GM18499 (cell line): ENCODE measurements around the gene TRAPPC12.
"Not testable (repeated sequence)": the region's sequence is repeated elsewhere in the genome, so short reads cannot be mapped to it uniquely, and the experiment has no call there.

Source experiments
- ATAC-seq: cut with Tn5 transposase; IDR thresholded peaks from one replicate; pipeline ENCODE4 v1.9.1; 2021; ENCODE audit warnings: moderate number of reproducible peaks; ENCODE audit not compliant: insufficient read depth, unreplicated experiment

Gene TRAPPC12

DNA sequence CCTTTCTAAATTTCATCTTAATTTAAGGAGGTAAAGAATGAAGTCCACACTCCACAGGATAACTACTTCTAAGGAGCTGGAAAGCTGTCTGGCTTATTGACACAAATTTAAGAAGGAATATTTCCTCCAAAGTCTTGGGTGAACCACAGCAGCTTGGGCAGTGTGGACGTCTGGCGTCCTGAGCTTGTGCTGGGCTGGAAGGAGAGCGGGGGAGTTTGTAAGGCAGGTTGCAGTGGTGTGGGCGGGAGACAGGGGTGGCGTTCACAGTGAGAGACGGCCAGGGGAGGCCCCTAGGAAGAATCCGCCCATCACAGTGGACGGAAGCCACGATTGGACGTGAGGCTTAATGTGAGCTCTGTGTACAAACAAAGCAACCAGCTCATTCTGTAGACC, 114.1 kb downstream of the TRAPPC12 start:
- no peak for ATAC-seq

DNA sequence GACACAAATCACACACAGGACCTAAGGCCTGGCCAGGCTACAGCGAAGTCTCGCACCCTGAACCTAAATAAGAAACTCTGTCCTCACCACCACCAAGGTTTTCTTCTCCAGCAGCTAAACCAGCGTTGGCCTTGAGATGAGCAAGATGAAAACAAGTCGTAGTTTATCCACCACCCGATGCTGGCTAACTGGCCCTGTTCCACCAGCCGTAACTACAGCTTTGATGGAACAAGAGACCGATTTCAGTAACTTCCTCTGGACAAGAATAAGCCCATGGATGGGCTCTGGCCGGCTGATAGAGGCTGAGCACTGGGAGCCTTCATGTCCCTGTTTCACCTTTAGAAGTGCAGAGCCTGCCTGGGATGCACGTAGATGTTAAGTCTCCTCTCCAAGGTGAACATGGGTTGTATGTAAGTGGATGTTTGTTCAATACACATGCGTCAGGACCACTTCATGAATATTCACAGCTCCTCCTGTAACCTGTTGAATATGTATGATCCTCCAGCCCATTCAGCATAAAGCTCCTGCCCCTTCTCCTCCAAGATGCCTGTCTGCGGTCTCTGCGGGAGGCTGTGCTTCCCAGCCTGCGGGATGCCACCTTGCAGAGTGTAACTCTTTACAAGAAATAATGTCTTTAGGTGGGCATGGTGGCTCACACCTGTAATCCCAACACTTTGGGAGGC, 115.6 kb downstream of the TRAPPC12 start:
- ATAC-seq: no peak

DNA sequence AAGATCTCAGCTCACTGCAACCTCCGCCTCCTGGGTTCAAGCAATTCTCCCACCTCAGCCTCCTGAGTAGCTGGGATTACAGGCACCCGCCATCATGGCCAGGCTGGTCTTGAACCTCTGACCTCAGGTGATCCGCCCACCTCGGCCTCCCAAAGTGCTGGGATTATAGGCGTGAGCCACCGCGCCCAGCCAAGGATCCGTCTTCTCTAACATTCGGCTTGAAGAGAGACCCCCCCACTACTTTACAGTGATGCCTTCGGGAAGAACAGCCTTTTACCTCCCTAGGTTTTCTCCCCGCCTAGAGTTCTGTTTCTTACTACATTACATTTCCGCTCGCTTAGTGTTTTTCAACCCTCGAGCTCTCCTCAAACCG, 117.2 kb downstream of the TRAPPC12 start:
- not testable (repeated sequence) for ATAC-seq

DNA sequence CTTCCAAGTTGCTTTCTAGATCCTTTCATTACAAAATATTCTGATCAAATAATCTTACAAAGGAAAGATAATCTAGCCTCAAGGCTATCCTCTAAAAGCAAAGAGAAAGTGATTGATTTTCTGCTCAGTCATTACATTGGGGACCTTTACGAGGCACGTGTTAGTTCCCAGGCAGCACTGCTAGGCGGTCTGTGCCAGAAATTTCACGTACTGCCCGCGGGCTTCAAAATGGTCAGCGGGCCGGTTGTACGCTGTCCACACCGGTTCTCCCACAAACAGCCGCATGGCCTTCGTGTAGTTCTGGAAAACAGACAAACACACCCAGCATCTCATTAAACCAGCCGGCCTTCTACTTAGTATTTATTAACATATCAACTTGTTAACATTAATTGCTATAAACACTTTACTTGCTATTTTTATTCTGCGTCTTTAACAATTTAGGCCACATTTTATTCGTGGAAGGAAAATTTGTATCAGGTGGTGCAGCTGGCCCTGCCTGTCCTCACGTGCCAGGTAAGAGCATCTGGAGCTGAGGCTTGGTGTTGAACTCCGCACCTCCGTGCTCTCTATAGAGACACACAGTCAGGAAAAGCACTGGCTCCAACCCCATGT, 119.4 kb downstream of the TRAPPC12 start:
- no peak for ATAC-seq

DNA sequence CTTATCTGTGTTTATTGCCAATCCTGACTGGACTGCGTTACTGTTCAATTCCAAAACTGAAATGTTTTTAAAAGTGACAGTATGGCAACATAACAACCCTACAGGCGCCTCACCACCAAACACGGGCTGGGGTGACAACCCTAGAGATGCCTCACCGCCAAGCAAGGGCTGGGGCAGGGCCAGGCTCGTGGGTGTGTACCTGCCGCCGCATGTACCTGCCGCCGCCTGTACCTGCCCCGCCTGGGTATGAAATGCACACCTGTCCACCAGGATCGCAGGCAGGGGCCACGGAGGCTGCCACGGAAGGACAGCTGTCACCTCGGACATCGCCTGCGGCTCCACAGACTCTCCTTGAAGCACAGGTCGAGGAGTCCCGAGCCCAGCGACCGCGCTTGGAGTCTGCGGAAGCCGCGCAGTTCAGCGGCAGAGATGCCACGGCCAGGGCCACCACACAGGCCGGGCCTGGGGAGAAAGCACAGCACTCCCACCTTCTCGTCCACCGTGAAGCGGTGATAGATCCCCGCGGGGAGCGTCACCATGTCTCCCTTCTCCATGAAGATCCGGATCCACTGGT, 120.9 kb downstream of the TRAPPC12 start:
- no peak for ATAC-seq

DNA sequence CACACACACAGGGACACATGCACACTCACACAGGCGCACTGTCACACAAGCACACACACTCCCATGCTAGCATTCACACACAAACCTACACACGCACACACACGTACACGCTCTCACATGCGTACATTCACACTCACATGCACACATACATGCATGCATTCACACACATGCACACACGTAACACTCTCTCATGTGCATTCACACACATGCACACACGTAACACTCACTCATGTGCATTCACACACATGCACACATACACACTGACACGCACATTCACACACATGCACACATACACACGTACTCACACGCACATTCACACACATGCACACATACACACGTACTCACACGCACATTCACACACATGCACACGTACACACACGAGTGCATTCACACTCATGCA, 123.6 kb downstream of the TRAPPC12 start:
- no peak for ATAC-seq

DNA sequence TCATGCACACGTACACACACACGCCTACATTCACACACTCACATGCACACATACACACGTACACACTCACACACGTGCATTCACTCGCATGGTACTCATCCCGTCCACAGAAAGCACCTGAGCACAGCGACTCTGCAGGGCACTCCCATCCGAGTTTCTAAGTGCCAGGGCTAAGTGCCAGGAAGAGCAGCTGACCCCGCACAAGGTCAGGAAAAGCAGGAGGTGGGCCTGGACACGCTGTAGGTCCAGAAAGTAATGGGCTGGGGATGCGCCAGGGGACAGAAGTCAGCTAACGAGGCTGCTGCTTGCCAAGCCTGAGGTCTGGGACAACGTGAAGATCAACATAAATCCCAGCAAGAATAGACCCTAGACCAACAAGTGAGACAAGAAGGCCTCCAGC, 124.0 kb downstream of the TRAPPC12 start:
- ATAC-seq: no peak

DNA sequence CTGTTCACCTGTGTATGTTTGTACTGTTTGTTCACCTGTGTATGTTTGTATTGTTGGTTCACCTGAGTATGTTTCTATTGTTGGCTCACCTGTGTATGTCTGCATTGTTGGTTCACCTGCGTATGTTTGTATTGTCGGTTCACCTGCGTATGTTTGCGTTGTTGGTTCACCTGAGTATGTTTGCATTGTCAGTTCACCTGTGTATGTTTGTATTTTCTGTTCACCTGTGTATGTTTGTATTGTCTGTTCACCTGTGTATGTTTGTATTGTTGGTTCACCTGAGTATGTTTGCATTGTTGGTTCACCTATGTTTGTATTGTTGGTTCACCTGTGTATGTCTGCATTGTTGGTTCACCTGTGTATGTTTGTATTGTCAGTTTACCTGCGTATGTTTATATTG, 125.2 kb downstream of the TRAPPC12 start:
- no peak for ATAC-seq

DNA sequence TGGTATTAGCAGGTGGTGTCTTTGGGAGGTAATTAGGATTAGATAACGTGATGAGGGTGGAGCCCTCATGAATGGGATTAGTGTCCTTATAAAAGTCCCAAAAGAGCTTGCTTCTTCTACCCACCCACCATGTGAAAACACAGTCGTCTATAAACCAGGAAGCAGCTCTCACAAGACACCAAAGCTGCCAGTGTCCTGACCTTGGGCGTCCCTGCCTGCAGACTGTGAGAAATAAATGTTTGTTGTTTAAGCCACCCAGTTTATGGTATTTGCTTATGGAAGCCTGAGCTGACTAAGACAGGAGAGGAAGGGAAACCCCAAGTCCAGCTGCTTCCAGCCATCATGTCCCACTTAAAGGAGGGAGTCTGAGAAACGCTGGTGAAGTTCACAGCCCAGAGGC, 126.3 kb downstream of the TRAPPC12 start:
- no peak for ATAC-seq

DNA sequence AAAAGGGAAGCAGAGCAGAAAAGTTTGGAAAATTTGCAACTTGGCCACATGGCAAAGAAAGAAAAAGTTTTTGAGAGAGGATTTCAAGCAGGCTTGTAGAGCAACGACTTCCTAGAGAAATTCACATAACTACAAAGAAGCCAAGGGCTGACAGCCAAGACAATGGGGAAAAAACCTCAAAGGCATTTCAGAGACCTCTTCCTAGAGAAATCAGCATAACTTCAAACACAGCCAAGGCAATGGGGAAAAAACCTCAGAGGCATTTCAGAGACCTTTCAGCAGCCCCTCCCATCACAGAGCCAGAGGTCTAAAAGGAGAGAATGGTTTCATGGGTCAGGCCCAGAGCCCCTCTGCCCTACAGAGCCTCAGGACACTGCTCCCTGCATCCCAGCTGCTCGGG, 132.6 kb downstream of the TRAPPC12 start:
- ATAC-seq: no peak

DNA sequence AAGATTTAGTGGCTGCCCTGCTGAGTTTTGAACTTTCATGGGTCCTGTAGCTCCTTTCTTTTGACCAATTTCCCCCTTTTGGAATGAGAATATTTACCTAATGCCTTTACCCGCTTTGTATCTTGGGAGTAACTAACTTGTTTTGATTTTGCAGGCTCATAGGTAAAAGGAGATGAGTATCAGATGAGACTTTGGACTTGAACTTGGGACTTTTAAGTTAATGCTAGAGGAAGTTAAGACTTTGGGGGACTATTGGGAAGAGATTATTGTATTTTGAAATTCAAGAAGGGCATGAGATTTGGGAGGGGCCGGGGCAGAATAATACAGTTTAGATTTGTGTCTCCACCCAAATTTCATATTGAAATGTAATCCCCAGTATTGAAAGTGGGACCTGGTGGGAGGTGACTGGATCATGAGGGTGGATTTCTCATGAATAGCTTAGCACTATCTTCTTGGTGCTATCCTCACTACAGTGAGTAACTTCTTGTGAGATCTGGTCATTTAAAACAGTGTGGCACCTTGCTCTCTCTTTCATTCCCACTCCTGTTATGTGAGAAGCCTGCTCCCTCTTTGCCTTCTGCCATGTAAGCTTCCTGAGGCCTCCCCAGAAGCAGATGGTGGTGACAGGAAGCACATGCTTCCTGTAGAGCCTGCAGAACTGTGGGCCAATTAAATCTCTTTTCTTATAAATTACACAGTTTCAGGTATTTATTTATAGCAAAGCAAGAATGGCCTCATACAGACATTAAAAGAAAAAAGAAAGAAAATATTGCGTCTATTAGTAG, 133.7 kb downstream of the TRAPPC12 start:
- ATAC-seq: no peak

DNA sequence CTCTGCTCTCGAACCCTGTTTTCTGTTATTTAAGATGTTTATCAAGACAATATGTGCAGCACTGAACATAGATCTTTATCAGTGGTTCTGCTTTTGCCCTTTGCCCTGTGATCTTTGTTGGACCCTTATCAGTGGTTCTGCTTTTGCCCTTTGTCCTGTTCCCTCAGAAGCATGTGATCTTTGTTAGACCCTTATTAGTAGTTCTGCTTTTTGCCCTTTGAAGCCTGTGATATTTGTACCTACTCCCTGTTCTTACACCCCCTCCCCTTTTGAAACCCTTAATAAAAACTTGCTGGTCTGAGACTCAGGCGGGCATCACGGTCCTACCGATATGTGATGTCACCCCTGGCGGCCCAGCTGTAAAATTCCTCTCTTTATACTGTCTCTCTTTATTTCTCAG, 135.9 kb downstream of the TRAPPC12 start:
- not testable (repeated sequence) for ATAC-seq

DNA sequence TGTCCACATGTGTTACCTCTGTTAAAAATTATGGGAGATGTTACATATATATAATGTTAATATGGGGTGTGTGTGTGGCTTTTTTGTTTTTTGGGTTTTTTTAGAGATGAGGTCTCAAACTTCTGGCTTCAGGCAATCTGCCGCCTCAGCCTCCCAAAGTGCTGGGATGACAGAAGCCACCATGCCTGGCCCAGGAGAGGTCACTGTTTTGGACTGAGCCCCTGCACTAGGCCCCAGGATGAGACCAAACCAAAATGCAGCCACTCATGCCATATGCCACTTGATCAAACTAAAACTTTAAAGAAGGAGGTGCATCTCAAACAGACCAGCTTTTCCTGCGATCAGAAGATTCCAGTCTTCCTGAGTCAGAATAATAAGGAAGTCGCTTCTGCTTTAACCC, 137.3 kb downstream of the TRAPPC12 start:
- no peak for ATAC-seq

DNA sequence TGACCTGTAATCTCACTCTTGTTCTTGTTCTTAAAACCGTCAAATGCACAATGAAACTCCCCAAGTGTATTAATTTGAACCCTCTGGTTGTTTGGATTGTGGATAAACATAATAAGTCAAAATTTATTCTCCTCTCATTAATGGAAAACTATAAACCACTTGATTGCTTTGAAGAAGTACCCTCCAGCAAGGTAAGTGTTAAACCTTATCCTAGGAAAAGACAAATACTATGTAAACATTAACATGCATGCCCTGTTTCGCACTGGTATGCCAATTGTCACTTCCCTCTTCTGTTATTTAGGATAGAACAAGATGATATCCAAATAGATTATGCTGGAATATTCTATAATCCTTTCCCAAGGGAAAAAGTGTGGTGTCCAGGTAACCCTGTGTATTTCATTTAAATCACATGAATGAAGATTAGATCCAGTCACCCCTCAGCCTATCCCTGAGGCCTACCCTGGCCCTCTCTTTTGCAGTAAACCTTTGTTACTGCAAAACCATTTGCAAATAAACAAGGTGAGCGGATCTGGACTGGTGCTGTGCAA, 138.5 kb downstream of the TRAPPC12 start:
- ATAC-seq: no peak

DNA sequence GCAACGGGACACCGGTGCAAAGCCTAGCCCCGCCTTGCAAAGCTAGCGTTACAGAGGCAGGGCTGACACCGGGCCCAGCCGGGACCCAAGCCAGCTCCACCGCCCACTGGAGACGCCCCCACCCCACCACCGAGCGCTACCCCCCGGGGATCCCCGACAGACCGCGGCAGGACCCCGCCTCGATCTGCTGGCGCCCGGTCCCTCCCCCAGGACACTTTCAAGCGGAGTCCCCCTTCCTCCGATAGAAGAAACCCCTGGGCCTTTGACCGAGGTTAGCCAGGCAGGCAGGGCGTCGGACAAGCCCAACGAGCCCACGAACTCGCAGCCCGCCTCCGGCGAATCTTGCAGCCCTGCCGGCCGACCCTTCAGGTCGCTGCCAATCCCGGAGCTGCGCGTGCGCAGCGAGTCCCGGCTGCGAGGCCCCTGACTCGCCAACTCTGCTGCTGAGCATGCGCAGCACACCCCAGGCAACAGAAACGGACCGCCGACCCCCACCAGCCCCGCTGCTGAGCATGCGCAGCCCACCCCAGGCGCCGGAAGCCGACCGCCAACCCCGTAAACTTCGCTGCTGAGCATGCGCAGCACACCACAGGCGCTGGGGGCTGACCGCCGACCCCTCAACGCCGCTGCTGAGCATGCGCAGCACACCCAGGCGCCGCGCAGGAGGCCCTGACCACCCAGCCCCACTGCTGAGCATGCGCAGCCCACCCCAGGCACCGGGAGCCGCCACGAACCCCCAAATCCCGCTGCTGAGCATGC, 139.2 kb downstream of the TRAPPC12 start:
- ATAC-seq: peak; percentile 54

DNA sequence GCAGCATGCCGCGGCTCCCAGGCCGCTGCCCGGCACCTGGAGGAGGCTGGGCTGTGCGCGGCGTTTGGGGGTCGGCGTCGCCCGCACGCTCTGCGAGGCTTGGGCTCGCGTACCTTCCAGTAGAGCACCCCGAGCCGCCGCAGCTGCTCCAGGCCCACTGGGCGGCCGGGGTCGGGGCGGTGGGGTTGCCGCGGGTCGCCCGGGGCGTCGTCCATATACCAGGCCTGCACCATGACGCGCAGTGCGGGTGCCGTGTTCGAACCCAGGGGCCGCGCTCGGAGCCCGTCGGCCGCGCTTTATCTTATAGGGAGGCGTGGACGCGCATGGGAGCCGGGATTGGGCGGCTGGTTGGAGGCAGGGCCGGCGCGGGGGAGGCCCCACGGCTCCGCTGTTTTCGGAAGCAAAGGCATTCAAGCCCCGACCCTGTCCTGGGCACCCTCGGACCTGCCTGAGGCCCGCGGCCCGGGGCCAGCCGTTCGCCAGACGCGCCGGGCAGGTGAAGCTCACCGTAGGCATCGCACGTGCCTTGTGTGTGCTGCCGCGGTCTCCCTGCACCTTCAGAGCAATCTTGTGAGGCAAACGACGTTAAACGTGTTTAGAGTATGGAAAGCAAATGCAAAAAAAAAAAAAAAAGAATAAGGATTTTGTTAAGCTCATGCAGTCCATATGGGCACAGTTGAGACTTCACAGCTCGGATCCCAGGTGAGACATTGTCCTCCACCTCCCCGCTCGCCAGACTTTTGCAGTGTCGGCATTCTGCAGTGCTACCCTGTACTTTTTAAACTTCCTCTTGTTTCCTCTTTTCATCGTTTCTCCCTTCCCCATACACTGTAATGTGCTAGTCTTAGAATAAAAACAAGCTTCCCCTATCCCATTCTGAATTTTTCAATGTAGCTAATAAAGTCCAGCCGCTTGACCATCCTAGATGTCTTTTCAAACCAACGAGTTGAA, 140.0 kb downstream of the TRAPPC12 start, which contains the start of gene ADI1:
ADI1 (minus strand) TSS at position 277 of the 951 bp plus-strand sequence; CDS start at position 233, 44 bp downstream.
- ATAC-seq: peak; percentile 47

DNA sequence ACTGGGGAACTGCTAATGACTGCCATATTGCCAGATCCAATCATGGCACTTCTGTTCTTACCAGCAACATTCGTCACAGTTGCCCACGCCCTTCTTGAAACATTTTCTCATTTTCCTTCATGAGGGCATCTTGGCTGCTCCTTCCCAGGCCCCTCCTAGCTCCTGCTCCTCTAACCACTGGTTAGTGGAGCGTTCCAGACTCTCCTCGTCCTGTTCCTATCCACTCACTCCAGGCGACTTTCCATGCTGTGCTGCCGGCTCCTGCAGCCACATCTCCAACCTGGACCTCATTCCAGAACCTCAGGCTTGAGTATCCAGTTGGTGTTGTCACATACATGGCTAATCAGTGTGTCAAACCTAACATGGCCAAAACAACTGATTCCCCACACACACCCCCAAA, 141.1 kb downstream of the TRAPPC12 start:
- ATAC-seq: no peak

DNA sequence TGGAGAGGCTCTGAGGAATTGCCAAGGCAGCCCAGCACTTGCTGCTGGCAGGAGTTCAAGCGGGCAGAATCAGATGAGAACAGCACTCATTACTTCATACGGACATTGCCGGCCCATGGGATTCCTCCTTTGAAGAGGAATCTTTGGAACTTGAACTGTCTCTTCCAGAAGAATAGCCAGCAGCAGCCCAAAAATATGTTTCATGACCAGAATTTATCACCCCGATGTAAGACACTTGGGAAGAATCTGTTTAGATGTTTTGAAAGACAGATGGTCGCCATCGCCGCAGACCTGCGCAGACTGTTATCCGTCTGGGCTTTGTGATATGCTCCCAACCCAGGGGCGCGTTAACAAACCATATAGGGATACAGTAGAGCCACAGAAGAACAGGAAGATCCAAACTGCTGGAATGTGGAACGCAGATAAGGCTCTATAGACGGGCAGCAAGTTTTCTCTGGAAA, 143.5 kb downstream of the TRAPPC12 start:
- no peak for ATAC-seq

DNA sequence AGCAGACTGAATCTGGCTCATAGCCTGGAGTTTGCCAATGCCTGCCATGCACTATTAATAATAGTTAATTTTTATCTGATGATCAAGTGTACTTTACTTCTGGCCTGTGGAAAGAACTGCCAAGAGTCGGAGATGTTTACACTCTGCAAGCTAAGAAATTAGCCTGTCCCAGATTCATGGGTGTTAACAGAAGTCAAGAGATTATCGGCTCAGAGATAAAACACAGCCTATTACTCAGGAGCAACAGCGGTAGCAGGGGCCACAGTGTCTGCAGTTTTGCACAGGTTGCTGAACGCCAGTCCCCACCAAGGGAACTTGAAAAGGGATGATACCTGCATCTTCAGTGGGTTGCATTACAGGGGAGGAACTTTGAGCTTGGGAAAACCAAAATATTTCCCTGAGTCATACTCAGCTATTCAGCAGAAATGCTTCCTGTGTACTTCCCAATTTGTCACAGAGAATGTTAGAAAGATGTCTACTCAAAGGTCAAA, 144.1 kb downstream of the TRAPPC12 start:
- ATAC-seq: no peak
